NCI-H526 (cell line): ENCODE measurements around the gene HOXB6.

Source experiments
- DNase-seq, 2 experiments: peaks; one replicate each; lab custom pipeline; 2025; lab: John Stamatoyannopoulos, UW

The HOXB6 gene

GRCh38 chr17:48604770-48605329, at the start of gene HOXB6:
HOXB6 (minus strand) TSS chr17:48604986; CDS start chr17:48598150, 6,836 bp downstream.
- no peak for DNase-seq

- no peak for DNase-seq
Measured at GRCh38 chr17:48649741-48650140, 45.0 kb upstream of the HOXB6 start.

- no peak for DNase-seq
Measured at GRCh38 chr17:48647963-48648245, 43.1 kb upstream of the HOXB6 start.

GRCh38 chr17:48647103-48647962, 42.5 kb upstream of the HOXB6 start:
- no peak for DNase-seq

GRCh38 chr17:48646183-48647102, 41.7 kb upstream of the HOXB6 start:
- DNase-seq: no peak

GRCh38 chr17:48645639-48646182, 40.9 kb upstream of the HOXB6 start:
- DNase-seq: no peak

GRCh38 chr17:48644910-48645557, 40.2 kb upstream of the HOXB6 start:
- DNase-seq: no peak

GRCh38 chr17:48644159-48644558, 39.4 kb upstream of the HOXB6 start:
- no peak for DNase-seq

- DNase-seq: no peak
Measured at GRCh38 chr17:48643697-48644012, 38.9 kb upstream of the HOXB6 start.

- no peak for DNase-seq
Measured at GRCh38 chr17:48642843-48643696, 38.3 kb upstream of the HOXB6 start.

GRCh38 chr17:48642059-48642842, 37.5 kb upstream of the HOXB6 start:
- DNase-seq: no peak

- DNase-seq: no peak
Measured at GRCh38 chr17:48641541-48642058, 36.8 kb upstream of the HOXB6 start.

GRCh38 chr17:48640858-48641180, 36.0 kb upstream of the HOXB6 start:
- no peak for DNase-seq

GRCh38 chr17:48639982-48640857, 35.4 kb upstream of the HOXB6 start:
- no peak for DNase-seq

GRCh38 chr17:48639136-48639535, 34.4 kb upstream of the HOXB6 start:
- no peak for DNase-seq

- no peak for DNase-seq
Measured at GRCh38 chr17:48637323-48638260, 32.8 kb upstream of the HOXB6 start.

- DNase-seq: peak; percentile 76 to 97
Measured at GRCh38 chr17:48636177-48637018, 31.6 kb upstream of the HOXB6 start.
